A549 treated with Mapracorat at 1 μM for 4 hours (cell line): ENCODE measurements around the gene SUPT4H1. TPM values are rescaled to one million over a fixed set of nuclear protein-coding genes. Genes with fewer than 3 reads are reported as not detected.

Experiments
- total RNA-seq: library from RNA; stranded (reverse); fragments of 200-300 nt; extraction: Qiagen RNA extraction; gene quantifications from 5 replicates; pipeline ENCODE4 v1.2.3, GENCODE V29; 2022

SUPT4H1 gene
- 117 to 168 TPM (median 149 TPM) in 5 replicates for total RNA-seq

DNA sequence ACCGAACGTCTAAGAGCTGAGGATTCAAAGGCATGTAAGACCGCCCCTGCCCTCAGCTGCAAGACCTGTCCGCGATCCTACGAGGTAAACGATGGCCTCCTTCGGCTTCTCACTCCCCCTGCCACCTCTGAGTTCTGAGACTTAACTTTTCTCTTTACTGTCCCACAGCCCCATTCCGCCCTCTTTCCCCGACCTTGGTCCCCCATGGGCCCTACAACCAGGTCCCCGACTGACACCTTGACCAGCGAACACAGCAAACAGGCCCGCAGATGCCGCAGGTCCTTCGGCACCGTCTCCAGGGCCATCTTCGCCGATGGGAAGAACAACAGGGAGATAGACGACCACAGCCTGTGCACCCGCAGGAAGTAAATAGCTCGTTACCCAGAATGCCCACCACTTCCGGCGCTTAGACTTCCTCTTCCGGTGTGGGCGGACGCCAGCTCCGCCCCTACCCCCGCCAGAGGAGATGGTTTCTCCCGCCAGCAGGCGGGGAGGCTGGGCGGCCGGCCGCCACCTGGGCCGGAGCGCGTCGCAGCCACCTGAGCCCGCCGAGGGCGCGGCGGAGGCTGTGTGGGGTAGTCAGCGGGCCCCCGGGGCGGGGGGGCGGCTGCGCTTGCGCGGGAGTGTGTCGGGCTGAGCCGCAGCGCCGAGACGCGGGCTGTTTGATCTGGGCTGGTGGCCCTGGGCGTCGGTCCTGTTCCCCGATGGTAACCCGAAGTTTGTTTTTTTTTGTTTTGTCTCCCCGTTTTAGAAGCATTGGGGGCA, at the start of gene SUPT4H1:
TSS of gene SUPT4H1 (minus strand) at position 371 of the 765 bp plus-strand sequence. CDS start at position 305, 66 bp downstream.

DNA sequence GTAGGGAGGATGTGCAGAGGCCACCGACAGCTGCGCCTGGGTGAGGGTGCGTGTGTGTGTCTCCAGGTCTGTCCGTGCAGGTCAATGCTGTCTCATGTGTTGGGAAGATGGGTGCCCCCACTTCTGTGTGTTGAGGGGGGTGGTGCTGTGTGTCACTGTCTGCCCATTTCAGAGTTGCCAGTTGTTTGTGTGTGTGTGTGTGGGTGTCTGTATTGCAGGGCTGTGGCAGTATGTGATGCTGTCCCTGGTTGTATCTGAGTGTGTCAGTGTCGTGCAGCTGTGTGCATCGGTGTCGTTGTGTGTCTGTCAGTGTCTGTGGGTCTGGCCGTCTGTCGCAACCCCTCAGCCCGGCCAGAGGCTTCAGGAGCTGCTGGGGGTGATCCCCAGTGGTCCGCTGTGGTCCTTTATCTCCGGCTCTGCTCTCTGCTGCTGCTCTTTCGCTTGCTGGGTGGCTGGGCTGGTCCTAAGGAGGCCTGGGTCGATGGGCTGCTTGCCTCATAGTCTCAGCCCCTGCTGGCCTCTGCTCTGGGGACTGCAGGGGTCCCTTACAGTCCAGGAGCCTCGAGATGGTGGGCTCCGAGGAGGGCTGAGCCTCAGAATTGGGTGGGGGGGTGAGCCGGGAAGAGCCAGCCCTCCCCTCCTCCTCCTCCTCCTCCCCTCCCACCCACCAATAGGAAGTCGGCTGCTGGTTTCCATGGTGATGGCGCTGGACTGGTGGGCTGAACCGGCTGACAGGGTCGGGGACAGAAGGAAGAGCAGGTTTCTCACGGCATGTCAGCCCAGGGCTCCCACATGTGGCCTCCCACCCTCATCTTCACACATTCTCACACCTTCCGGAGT, 23.6 kb downstream of the SUPT4H1 start, which contains the start of gene TSPOAP1:
TSS of gene TSPOAP1 (minus strand) at position 601 of the 840 bp plus-strand sequence. CDS start 875 bp downstream, outside the sequence.

Other genes with a start within 250 kb of the SUPT4H1 start
- not detected in 5 replicates for gene OR4D1, start 203.8 kb downstream of the SUPT4H1 start, total RNA-seq
- gene OR4D2, start 185.2 kb downstream of the SUPT4H1 start, total RNA-seq: not detected in 5 replicates
- not detected in 5 replicates for gene EPX, start 159.5 kb downstream of the SUPT4H1 start, total RNA-seq
- gene MKS1, start 132.9 kb downstream of the SUPT4H1 start, total RNA-seq: 9.0 to 12.7 TPM (median 11.2 TPM) in 5 replicates
- not detected in 5 replicates for gene LPO, start 113.6 kb downstream of the SUPT4H1 start, total RNA-seq
- not detected in 5 replicates for gene MPO, start 71.3 kb downstream of the SUPT4H1 start, total RNA-seq
- not detected in 5 replicates for gene TSPOAP1, start 23.4 kb downstream of the SUPT4H1 start, total RNA-seq
- 0.19 to 0.47 TPM (median 0.28 TPM) in 5 replicates for gene RNF43, start 65.3 kb upstream of the SUPT4H1 start, total RNA-seq
- not detected in 5 replicates for gene HSF5, start 136.2 kb upstream of the SUPT4H1 start, total RNA-seq
- gene MTMR4, start 162.4 kb upstream of the SUPT4H1 start, total RNA-seq: 7.0 to 11.3 TPM (median 9.6 TPM) in 5 replicates